SK-N-SH treated with all-trans-retinoic acid at 6 μM for 48 hours (cell line): Measurements from ENCODE around the gene DDAH1.

Experiments
- ATAC-seq: fragments of 200-7000 bp; cut with Tn5 transposase; 3 replicates; pipeline ENCODE4 v1.9.1; 2020; ENCODE audit warnings: mild to moderate bottlenecking, moderate library complexity
- ARNTL ChIP-seq: fragments of 450-650 bp; formaldehyde crosslinking; IDR thresholded peaks from 2 replicates; pipeline ENCODE4 v1.5.0; 2020; ENCODE audit warnings: low read depth, mild to moderate bottlenecking, moderate library complexity, borderline replicate concordance
- CREB5 ChIP-seq: fragments of 250-450 bp; sonication (Bioruptor Pico); IDR thresholded peaks from 2 replicates; pipeline ENCODE4 v1.5.1; 2020; ENCODE audit warnings: low read depth, mild to moderate bottlenecking, moderate library complexity
- CSDC2 ChIP-seq: fragments of 250-450 bp; sonication (Bioruptor Pico); IDR thresholded peaks from 2 replicates; pipeline ENCODE4 v1.5.0; 2020; ENCODE audit warnings: mild to moderate bottlenecking, moderate library complexity
- CSRNP3 ChIP-seq: fragments of 250-450 bp; sonication (Bioruptor Pico); IDR thresholded peaks from 2 replicates; pipeline ENCODE4 v1.5.1; 2021; ENCODE audit warnings: mild to moderate bottlenecking, moderate library complexity
- ESRRG ChIP-seq: fragments of 250-450 bp; sonication (Bioruptor Pico); IDR thresholded peaks from 2 replicates; pipeline ENCODE4 v1.6.1; 2021; ENCODE audit warnings: mild to moderate bottlenecking
- ISL1 ChIP-seq: fragments of 250-450 bp; sonication (Bioruptor Pico); IDR thresholded peaks from 2 replicates; pipeline ENCODE4 v2.1.2; 2022; ENCODE audit warnings: mild to moderate bottlenecking, moderate library complexity
- OSR1 ChIP-seq: fragments of 250-450 bp; sonication (Bioruptor Pico); IDR thresholded peaks from 2 replicates; pipeline ENCODE4 v1.8.0; 2022; ENCODE audit warnings: moderate library complexity, mild to moderate bottlenecking, inconsistent platforms
- PATZ1 ChIP-seq: fragments of 250-450 bp; sonication (Bioruptor Pico); IDR thresholded peaks from 2 replicates; pipeline ENCODE4 v1.8.0; 2020; ENCODE audit warnings: mild to moderate bottlenecking, moderate library complexity, borderline replicate concordance
- POU6F1 ChIP-seq: fragments of 250-450 bp; sonication (Bioruptor Pico); IDR thresholded peaks from 2 replicates; pipeline ENCODE4 v1.8.0; 2021; ENCODE audit warnings: low read depth, mild to moderate bottlenecking, moderate library complexity, borderline replicate concordance
- RARB ChIP-seq: fragments of 250-450 bp; sonication (Bioruptor Pico); IDR thresholded peaks from 2 replicates; pipeline ENCODE4 v1.8.0; 2021; ENCODE audit warnings: mild to moderate bottlenecking, moderate library complexity
- SNAI2 ChIP-seq: fragments of 250-450 bp; sonication (Bioruptor Pico); IDR thresholded peaks from 2 replicates; pipeline ENCODE4 v1.5.0; 2020; ENCODE audit warnings: mild to moderate bottlenecking, moderate library complexity
- TCF4 ChIP-seq: fragments of 250-450 bp; sonication (Bioruptor Pico); IDR thresholded peaks from 2 replicates; pipeline ENCODE4 v1.8.0; 2021; ENCODE audit warnings: mild to moderate bottlenecking, moderate library complexity, borderline replicate concordance
- TOX ChIP-seq: fragments of 250-450 bp; sonication (Bioruptor Pico); IDR thresholded peaks from 2 replicates; pipeline ENCODE4 v1.8.0; 2021; ENCODE audit warnings: mild to moderate bottlenecking, moderate library complexity, borderline replicate concordance
- TSHZ2 ChIP-seq: fragments of 250-450 bp; sonication (Bioruptor Pico); IDR thresholded peaks from 2 replicates; pipeline ENCODE4 v1.5.0; 2020; ENCODE audit warnings: mild to moderate bottlenecking, moderate library complexity
- ZFP3 ChIP-seq: fragments of 250-450 bp; sonication (Bioruptor Pico); IDR thresholded peaks from 2 replicates; pipeline ENCODE4 v1.5.0; 2020; ENCODE audit warnings: mild to moderate bottlenecking, moderate library complexity
- ZFP30 ChIP-seq: fragments of 450-650 bp; formaldehyde crosslinking; IDR thresholded peaks from 2 replicates; pipeline ENCODE4 v1.5.0; 2022; ENCODE audit warnings: mild to moderate bottlenecking, moderate library complexity
- ZNF565 ChIP-seq: fragments of 450-650 bp; formaldehyde crosslinking; conservative IDR thresholded peaks from 2 replicates; pipeline ENCODE4 v1.5.0; 2020; ENCODE audit warnings: low read depth, mild to moderate bottlenecking, moderate library complexity
- ZNF8 ChIP-seq: fragments of 450-650 bp; formaldehyde crosslinking; IDR thresholded peaks from 2 replicates; pipeline ENCODE4 v1.5.0; 2020; ENCODE audit warnings: mild to moderate bottlenecking, moderate library complexity

DDAH1 gene

GRCh38 chr1:85360730-85361493 lies 104.0 kb downstream of the DDAH1 start:
- TF ChIP-seq CSDC2 (0 out of 2 replicates have a peak, but pooled peaks have one; percentile 61), ISL1 (CRISPR knock-in tag) (no peak; the same call in 1 of the 2 replicates), OSR1 (CRISPR knock-in tag) (no peak), PATZ1 (CRISPR knock-in tag) (no peak)
- TF ChIP-seq, all 23 proteins: peak for 1
- peak; percentile 40 for ATAC-seq

- TF ChIP-seq TSHZ2 (CRISPR knock-in tag) (no peak), ZNF565 (CRISPR knock-in tag) (no peak), ZNF8 (no peak), ESRRG (CRISPR knock-in tag) (no peak), ZFP3 (CRISPR knock-in tag) (no peak), ARNTL (no peak), SNAI2 (CRISPR knock-in tag) (no peak), TCF4 (no peak), ZFP30 (CRISPR knock-in tag) (no peak), TOX (CRISPR knock-in tag) (no peak), CREB5 (no peak), RARB (CRISPR knock-in tag) (no peak), ISL1 (CRISPR knock-in tag) (no peak), CSRNP3 (CRISPR knock-in tag) (no peak), POU6F1 (CRISPR knock-in tag) (no peak), PATZ1 (CRISPR knock-in tag) (no peak)
- peak; percentile 58 for ATAC-seq
Measured at GRCh38 chr1:85359874-85360721, 104.9 kb downstream of the DDAH1 start.
